KOPT-K1 (cell line): ENCODE results near the gene ASNSD1.
"Not testable (repeated sequence)": the region's sequence is repeated elsewhere in the genome, so short reads cannot be mapped to it uniquely, and the experiment has no call there.

Experiments used
- H3K27ac ChIP-seq: fragments of 200-600 bp; sonication (generic); 2 replicates; pipeline ENCODE4 v1.5.1; 2016; ENCODE audit warnings: antibody characterized with exemption, mild to moderate bottlenecking, low read depth, low read length; ENCODE audit not compliant: poor library complexity, severe bottlenecking
- H3K36me3 ChIP-seq: fragments of 200-600 bp; sonication (generic); 2 replicates; pipeline ENCODE4 v1.5.1; 2017; ENCODE audit warnings: antibody characterized with exemption, mild to moderate bottlenecking, low read length, moderate library complexity; ENCODE audit not compliant: insufficient read depth
- H3K9me3 ChIP-seq: fragments of 200-600 bp; sonication (generic); 2 replicates; pipeline ENCODE4 v1.5.1; 2017; ENCODE audit warnings: antibody characterized with exemption, low read length, mild to moderate bottlenecking; ENCODE audit not compliant: insufficient read depth, poor library complexity, severe bottlenecking

ASNSD1 gene

DNA sequence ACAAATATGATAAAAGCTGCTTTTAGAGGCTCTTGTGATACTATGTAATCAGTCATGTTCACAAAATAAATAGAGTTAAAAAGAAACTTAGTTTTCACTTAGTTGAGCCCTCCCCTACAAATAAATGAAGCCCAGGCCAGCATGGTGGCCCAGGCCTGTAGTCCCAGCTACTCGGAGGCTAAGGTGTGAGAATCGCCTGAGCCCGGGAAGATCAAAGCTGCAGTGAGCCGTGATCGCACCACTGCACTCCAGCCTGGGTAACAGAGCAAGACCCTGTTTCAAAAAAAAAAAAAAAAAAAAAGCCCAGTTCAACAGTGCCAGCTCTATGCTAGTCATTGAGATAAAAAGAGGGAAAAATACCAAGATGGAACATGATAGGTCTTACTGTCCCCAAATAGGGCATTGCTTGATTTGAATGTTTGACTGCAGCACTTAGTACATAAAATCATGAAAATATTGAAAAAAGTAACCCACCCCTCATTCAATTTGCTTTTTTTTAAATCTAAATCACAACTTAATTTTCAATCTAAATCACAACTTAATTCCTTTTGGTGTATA is 1.5 kb downstream of the ASNSD1 start:
- Histone ChIP-seq H3K27ac (peak overlapping the region; percentile 77), H3K9me3 (no peaks in the 10 kb centered on the region), H3K36me3 (peaks cover 35% of the 10 kb centered on the region)

DNA sequence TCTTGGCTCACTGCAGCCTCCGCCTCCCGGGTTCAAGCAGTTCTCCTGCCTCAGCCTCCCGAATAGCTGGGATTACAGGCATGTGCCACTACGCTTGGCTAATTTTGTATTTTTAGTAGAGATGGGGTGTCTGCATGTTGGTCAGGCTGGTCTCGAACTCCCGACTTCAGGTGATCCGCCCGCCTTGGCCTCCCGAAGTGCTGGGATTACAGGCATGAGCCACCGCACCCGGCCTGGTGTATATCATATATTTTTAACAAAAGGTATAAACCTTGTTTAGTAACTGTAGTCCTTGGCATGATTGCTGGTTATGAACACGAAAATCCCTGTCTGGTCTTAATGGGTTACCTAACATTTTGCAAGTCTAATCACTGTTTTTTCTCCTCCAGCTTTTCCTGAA is 2.1 kb downstream of the ASNSD1 start:
- peaks cover 41% of the 10 kb centered on the region for H3K36me3 ChIP-seq
- H3K27ac ChIP-seq, H3K9me3 ChIP-seq: not testable (repeated sequence)

DNA sequence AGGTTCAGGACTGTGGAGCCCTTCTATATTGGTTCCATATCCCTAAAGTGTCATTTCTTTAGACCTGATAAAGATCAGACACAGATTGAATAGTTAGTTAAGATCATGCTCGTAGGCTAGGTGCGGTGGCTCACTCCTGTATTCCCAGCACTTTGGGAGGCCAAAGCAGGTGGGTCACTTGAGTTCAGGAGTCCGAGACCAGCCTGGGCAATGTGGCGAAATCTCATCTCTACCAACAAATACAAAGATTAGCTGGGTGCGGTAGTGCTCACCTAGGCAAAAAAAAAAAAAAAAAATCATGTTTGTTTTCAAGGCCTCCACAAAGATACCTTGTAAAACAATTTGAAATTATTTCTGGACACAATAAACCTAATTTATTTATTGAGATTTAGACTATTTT is 8.7 kb downstream of the ASNSD1 start:
- peaks cover 99% of the 10 kb centered on the region for H3K36me3 ChIP-seq
- no peak overlapping the region for H3K27ac ChIP-seq
- peaks cover 6% of the 10 kb centered on the region for H3K9me3 ChIP-seq

DNA sequence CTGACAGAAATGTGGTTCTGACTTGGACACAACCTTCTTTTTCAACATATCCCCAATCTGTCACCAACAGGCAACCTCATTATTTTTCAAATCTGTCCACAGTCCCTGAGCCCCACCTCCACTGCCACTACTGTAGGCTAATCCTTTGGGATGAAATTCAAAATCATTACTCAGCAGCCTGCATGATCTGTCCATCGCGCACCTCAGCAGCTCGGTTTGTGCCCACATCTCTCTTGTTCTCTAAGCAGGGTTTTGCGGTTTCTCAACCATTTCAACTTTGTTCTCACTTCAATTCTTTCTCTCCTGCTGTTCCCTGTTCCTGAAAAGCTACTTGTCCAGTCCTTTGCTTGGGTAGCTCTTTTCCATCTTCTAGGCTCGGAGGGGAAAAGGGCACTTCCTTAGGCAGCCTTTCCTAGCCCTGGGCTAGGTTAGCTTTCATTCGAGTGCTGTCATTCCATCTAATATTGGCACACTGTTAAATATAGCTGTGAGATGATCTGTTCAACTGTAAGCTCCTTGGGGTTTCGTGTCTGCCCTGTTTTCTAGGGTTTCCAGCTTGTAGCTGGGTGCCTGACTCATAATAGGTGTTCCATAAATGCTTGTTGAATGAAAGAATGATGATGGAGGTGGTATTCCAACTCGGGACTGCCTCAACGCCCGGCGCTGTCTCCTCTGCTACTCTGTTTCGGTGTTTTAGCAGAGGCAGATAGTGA is 12.6 kb downstream of the ASNSD1 start:
- no peak overlapping the region for H3K27ac ChIP-seq
- peaks cover 19% of the 10 kb centered on the region for H3K9me3 ChIP-seq
- H3K36me3 ChIP-seq = peaks cover 78% of the 10 kb centered on the region

DNA sequence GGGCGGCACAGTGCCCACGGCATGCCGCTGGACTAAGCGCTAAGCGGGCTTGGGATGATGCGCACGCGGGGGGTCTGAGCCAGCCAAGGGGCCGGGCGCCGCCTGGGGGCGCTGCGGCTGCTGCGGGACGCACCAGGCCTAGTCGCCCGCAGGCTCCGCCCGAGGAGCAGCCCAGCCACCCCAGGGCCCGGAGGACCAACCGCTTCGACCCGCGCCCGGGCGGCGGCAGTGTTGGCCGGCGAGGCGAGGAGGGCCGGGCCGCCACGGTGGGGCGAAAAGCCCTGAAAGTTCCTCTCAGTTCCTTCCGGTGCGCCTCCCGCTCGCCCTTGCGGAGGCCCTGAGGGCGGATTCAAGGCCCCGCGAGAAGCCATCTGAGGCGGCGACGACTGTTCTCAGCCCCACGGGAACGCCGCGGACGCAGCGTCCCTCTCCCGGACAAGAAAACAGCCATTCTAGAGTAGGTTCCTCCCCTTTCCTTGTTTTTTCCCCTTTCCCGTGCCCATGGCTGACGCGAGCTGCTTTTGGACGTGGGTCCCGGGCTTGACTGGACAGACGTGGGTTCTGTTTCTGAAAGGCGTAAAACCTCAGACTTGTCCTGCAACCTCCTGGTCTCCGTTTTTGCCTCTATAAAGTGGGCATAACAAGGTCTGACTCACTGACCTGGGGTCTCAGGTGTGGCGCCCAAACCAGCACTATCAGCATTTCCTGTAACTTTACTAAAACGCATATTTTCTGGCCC is 13.3 kb downstream of the ASNSD1 start, which contains the start of gene ANKAR:
ANKAR (plus strand) TSS at position 297 of the 739 bp plus-strand sequence. CDS start 1,821 bp downstream, outside the sequence.
- H3K36me3 ChIP-seq = peaks cover 70% of the 10 kb centered on the region
- H3K27ac ChIP-seq = no peak within 1 kb of the TSS

DNA sequence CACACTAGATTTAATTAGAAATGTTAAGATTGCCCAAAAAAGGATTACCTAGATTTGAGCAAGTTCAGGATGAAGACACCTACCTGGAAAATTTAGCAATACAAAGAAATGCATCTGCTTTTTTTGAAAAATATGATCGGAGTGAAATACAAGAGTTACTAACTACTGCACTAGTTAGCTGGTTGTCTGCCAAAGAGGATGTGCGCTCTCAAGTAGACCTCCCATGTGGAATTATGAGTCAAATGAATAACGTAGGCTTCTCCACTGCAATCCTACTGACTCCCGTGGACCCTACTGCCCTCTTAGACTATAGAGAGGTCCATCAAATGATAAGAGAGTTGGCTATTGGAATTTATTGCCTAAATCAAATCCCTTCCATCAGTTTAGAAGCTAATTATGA is 15.2 kb downstream of the ASNSD1 start:
- H3K9me3 ChIP-seq = peaks cover 27% of the 10 kb centered on the region
- peaks cover 59% of the 10 kb centered on the region for H3K36me3 ChIP-seq
- H3K27ac ChIP-seq = no peak overlapping the region

More for the DNA sequence above, 13.3 kb downstream of the ASNSD1 start, which contains the start of gene ANKAR:
- H3K9me3 ChIP-seq = peaks cover 26% of the 10 kb centered on the region

DNA sequence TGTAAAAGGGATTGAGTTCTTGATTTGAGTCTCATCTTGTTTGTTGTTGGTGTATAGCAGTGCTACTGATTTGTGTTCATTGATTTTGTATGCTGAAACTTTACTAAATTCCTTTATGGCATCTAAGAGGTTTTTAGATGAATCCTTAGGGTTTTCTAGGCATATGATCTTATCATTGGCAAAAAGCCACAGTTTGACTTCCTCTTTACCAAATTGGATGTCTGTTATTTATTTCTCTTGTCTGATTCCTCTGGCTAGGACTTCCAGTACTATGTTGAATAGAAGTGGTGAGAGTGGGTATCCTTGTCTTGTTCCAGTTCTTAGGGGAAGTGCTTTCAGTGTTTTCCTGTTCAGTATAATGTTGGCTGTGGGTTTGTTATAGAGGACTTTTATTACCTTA is 18.0 kb downstream of the ASNSD1 start:
- Histone ChIP-seq H3K36me3 (peaks cover 31% of the 10 kb centered on the region), H3K27ac (no peak overlapping the region), H3K9me3 (peaks cover 22% of the 10 kb centered on the region)

DNA sequence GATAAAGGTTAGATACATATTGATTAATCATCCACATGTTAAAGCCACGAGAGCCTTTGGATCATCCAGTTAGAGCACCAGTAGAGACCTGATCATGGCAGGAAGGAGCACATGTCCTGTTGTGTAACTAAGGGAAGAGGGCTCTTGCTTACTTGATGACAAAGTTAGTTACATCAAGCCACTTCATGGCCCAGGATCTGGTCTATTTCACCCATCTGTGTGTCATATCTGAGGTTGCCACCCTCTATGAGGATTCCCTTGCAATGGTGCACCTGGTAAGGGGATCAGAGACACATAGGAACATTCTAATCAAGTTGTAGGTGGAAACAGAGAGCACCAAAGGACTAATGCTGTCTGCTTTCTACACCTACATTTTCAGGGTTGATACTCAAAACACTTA is 19.9 kb downstream of the ASNSD1 start:
- Histone ChIP-seq H3K9me3 (peaks cover 21% of the 10 kb centered on the region), H3K36me3 (peaks cover 14% of the 10 kb centered on the region; the same call in 1 of the 2 replicates), H3K27ac (no peak overlapping the region)

DNA sequence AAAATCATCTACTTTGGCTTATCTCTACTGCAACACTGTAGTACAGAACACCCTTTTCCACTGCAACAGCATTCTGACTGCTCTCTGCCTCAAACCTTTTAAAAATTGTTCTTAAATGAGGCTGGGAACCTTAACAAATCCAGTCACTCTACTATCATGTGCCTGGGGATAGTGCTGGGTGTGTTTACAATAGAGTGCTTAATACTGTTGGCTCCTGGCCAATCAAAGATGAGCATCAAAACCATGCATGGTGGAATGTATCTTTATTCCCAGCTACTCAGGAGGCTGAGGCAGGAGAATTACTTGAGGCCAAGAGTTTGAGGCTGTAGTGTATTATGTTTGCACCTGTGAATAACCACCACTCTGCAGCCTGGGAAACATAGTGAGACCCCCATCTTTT is 20.6 kb downstream of the ASNSD1 start:
- Histone ChIP-seq H3K27ac (no peak overlapping the region), H3K9me3 (peaks cover 21% of the 10 kb centered on the region), H3K36me3 (peaks cover 8% of the 10 kb centered on the region; the same call in 1 of the 2 replicates)

DNA sequence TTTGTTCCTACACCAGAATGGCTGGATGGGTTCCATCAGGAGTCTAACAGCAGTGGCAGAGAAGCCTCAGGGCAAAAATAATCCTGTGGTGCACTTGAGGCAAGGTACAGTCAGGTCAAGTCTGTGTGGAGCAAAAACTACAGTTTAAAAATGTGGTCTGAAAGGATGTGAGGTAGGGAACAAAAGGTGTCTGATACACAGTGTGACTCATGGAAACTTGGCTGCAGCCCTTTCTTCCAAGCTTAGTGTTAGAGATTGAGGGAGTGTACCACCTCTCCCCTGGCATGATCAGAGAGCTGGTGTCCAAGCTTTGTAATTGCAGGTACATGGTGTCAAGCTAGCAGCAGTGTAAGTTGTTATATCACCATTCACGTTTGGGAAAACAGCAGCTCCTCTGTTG is 22.1 kb downstream of the ASNSD1 start:
- Histone ChIP-seq H3K36me3 (0 out of 2 replicates have a peak, but pooled peaks cover 8% of the 10 kb centered on the region), H3K9me3 (peaks cover 13% of the 10 kb centered on the region), H3K27ac (no peak overlapping the region)

DNA sequence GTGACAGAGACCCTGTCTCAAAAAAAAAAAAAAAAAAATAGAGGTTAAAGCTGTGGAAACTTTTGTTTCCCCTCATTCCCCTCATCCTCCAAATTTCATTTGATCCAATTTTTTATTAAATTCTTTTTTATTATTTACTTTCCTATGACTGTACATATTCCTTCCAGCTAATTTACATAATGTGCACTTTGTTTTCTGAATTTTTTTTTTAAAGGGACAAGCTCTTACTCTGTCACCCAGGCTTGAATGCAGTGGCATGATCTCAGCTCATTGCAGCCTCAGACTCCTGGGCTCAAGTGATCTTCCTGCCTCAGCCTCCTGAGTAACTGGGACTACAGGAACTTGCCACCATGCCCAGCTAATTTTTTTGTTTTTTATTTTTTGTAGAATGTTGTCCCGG is 23.6 kb downstream of the ASNSD1 start:
- Histone ChIP-seq H3K27ac (no peak overlapping the region), H3K9me3 (no peaks in the 10 kb centered on the region), H3K36me3 (0 out of 2 replicates have a peak, but pooled peaks cover 8% of the 10 kb centered on the region)

DNA sequence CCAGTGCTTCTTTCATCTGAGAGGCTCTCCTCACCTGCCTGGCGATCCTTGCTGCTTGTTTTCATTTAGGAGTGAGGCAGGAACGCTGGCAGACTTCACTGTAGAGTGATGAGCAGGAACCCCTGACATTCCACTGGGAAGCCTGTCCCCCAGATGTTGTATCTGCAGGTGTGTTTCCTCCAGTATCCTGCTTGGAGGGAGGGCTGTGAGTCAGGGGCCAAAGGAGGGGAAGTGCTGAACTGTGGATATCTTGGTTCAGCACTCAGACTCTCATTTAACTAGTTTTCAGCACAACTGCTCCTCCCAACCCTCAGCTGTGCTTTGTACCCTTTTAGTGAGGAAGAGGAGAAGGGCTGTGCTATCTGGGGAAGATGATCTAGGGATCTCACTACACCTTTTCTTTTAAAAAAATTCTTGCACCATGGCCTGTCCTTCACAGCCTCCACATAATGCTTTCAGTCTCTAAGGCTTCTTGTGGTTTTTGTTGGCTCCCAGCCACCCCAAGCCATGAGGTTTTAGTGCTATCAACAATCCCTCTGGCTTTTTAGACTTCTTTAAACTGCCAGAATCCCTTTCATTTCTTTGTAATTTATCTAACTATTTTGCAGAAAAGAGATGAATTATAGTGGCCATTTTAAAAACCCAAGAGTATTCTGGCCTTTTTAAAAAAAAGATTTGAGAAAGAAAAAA is 24.4 kb downstream of the ASNSD1 start:
- H3K9me3 ChIP-seq = no peaks in the 10 kb centered on the region
- no peak overlapping the region for H3K27ac ChIP-seq
- 0 out of 2 replicates have a peak, but pooled peaks cover 8% of the 10 kb centered on the region for H3K36me3 ChIP-seq

DNA sequence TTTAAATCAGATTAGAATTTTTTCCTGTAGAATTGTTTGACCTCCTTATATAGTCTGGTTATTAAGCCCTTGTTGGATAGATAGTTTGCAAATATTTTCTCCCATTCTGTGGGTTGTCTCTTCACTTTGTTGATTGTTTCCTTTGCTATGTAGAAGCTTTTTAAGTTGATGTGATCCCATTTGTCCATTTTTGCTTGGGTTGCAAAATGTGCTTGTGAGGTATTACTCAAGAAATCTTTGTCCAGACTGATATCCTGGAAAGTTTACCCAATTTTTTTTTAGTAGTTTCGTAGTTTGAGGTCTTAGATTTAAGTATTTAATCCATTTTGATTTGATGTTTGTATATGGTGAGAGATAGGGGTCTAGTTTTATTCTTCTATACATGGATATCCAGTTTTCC is 26.5 kb downstream of the ASNSD1 start:
- H3K27ac ChIP-seq, H3K9me3 ChIP-seq, H3K36me3 ChIP-seq: not testable (repeated sequence)

DNA sequence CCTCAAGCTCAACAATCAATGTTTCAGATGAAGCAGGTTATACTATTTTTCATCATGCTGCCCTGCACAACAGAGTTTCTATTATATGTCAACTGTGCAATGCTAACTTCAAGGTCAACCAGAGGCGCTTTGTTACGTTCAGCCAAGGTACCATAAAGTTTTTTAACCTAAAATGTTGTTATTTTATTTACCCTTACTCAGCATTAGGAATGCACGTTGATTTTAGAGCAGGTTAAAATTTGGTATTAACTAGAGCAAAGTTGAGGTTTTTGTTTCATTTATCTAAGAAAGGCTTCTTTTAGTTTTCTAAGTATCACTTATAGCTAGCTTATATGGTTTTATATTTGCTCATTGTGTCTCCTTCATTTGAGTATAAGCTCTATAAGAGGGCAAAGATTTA is 35.0 kb downstream of the ASNSD1 start:
- no peaks in the 10 kb centered on the region for H3K36me3 ChIP-seq
- H3K27ac ChIP-seq = no peak overlapping the region
- H3K9me3 ChIP-seq = no peaks in the 10 kb centered on the region
